Stimulated activated CD4-positive, alpha-beta T cell treated with anti-CD3 and anti-CD28 coated beads, Interleukin-15, amount 100 ng/mL, for 1 hour (primary cell): ENCODE measurements around the gene INPP4A.
"Not testable (repeated sequence)": the region's sequence is repeated elsewhere in the genome, so short reads cannot be mapped to it uniquely, and the experiment has no call there.

Source experiments
- DNase-seq, 2 donors: peaks; one replicate each; pipeline ENCODE4 v3.0.0-alpha.2; 2020; ENCODE audit warnings: low read depth in 1 of 2, low spot score in 1 of 2

INPP4A gene

DNA sequence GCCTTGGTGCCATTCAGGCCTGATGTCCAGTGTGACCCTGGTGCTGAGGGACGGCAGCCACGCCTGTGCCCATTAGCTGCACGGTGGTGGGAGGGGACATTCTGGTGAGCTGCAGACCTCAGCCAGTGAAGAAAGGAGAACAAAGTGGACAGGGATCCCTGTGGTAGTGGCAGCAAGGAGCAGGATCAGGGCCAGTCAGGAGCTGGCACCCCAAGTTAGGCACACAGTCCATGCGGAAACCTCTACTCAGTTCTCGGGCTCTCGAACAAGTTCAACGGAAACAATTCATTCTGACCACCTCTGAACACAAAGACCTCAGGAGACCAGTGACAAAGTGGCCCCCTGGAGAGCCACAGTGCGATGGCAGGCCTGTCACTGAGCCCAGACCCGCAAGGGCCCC lies 133.6 kb downstream of the INPP4A start:
- no peak for DNase-seq

DNA sequence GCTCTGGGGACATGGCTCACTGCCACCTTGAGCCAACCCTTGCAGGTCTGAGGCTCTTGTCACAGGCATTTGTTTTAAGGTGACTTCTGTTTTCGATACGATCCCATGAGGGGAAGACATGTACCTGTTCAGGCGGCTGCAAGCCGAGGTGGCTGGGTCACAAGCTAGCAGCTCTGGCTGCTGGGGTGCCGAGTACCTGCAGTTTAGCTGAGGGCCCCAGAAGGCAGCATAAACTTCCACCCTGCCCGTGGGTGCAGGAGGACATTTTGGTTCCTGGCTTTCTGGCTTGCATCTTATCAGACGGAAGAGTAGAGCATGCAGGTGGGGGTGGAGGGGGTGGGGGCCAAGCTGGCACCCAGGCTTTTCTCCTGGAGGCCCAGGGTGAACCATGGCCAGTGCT lies 135.3 kb downstream of the INPP4A start:
- DNase-seq = no peak

DNA sequence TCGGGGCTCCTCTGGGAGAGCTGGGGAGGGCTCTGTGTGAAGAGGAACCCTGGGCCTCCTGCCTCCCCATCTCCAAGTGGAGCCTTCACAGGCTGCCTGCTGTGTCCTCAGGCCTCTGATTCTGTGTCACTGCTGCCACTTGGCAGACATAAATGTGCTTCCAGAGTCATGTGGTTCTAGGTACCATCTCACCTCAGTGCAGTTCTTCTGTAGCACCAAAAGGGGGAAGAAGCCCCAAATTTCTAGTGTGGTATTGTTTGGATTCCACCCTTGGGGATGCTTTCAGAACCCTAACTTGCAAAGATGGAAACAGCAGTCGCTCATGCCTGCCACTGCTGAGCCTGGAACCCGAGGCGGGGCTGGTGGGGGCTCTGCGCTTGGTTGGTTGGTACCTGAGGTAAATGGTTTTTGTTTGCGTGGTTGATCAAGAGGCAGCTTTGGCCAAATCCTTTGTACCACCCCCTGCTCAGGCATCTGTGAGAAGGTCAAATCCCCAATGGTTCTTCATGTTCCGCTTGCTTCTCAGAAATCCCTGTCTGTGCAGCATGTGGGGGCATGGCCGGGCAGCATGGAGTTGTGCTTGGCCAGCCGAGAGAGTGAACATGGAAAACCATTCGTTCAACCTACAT lies 136.1 kb downstream of the INPP4A start:
- no peak for DNase-seq

DNA sequence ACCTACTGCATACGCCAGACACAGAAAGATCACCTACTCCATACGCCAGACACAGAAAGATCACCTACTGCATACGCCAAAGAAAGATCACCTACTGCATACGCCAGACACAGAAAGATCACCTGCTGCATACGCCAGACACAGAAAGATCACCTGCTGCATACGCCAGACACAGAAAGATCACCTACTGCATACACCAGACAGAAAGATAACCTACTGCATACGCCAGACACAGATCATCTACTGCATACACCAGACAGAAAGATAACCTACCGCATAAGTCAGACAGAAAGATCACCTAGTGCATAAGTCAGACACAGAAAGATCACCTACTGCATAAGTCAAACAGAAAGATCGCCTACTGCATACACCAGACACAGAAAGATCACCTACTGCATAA lies 137.9 kb downstream of the INPP4A start:
- no peak for DNase-seq

DNA sequence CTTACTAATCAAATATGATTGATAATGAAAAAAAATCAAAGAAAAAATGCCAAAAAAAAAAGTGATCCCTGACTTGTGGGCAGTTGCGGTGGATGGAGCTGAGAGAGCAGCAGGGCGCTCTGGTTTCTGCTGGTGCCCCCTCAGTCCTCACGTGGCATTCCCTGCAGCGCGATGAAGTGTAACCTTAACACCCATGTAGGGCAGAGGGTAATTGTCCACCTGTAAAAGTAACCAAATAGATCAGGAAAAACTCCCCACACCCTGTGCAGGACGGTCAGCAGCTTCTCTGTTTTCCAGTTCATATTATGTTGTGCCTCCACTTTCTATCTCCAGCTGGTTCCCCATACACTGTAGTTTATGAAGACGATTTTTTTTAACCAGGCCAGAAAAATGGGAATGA lies 138.6 kb downstream of the INPP4A start:
- no peak for DNase-seq

DNA sequence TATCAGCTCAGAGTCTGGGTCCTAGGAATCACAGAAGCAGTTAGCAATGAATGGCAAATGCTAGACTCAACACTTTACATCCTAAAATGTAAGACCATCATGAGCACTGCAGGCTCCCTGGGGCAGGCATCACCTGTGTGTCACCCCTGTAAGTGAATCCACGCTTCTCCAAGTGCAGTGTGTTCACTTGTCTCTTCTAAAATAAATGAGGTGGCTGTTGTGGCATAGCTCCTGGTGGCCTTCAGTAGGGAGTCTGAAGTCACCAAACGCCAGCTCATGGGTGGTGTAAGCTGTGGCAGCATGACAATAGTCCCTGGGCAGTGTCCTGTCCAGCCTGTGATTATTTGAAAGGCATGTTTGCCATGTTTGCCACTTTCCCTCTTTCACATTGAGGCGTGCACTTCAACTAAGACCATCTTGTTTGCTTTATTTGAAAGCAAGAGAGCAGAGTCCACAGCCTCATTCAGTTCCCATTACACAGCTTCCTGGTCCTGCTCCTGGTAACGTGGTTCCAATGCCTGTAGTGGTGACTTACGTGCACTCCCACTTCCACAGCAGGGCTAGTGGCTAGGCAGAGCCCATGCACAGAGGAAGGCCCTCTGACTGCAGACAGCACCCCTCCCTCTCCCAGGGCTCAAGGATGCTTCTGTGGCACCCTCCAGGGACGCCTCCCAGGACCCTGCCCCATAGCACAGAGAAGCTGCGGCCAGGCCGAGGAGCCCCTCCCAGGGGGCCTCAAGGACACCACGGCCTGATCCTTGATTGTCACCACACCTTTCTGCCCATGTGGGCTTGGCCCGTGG lies 139.4 kb downstream of the INPP4A start:
- DNase-seq = no peak

DNA sequence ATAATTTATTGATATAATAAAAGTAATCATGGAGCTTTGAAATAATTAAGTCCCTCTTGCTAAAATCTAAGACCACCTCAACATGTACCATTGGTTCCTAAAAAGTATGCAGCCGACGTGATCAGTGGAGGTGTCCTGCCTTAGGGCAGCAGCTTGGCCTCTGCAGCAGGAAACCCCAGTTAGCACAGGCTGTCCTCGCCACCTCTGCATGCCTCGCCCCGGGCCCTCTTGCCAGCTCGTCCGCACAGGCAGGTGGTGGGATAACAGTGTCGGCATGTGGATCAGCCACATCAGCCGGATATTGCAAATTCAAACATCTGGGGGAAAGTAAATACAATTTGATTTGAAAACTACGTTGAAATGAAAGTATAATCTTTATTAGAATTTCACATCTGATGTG lies 140.7 kb downstream of the INPP4A start:
- no peak for DNase-seq

DNA sequence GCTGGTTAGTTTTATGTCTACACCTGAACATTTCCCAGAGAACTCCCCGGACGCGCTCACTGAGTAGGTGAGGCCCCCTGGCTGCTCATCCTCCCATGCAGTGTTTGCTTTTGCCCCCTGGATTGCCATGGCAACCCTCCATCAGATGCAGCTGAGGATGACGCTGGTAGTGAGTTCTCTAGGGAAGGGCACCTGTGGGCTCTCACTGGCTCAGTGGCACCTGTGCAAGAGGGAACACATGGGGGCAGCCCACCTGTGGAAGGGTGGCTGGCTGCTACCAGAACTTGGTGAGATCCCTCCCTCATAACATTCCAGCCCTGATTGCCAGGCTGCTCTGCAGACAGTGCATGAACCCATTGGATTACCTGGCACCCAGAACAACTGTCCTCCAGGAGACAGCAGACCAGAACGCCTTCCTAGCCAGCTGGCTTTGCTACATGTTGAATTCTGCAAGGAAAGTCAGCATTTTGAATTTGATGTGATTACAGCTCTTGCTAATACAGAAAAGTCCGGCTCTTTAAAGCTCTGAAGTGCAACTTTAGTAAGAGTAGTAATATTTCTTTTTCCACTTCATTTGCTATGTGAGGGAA lies 142.0 kb downstream of the INPP4A start:
- no peak for DNase-seq

DNA sequence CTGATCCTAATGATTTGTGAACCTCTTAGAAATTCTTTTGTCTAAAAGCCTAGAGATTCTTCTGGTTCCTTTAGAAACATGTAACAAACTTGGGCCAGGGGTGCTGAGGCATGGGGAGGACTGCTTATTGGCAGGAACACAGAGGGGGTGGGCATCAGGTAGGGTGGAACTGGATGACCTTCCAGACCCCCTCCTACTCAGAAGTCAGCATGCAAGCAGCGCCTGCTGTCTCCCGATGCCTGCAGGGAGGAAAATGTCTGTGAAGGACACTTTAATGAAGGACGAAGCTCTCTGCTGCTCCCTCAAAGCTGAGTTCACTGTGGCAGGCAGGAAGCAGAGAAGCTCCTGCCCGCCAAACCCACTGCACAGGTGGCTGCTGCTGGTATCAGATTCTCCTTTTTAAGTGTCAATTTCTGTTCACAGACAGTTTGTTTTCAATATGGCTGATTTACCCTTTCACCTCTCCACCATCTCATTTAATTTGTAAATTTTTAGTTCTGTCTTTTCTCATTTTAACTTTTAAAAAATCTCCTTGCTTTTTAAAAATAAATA lies 144.3 kb downstream of the INPP4A start:
- DNase-seq = no peak

DNA sequence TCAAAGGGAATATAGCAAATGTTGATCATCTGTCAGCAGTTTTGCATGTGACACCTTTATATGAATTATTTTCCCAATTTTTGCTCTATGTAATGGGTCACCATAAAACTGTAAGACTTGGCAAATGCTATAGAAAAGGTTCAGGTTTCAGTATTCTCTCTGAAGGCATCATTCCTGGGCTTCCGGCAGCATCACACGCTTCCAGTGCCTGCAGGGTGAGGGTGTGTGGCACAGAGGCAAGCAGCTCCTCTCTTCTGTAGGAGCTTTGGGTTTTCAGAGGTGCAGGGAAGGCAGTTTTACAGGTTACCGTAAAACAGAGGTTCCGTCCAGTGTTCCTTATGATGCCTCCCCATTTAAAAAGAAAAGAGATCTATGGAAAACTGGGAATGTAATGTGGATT lies 144.8 kb downstream of the INPP4A start:
- no peak for DNase-seq

DNA sequence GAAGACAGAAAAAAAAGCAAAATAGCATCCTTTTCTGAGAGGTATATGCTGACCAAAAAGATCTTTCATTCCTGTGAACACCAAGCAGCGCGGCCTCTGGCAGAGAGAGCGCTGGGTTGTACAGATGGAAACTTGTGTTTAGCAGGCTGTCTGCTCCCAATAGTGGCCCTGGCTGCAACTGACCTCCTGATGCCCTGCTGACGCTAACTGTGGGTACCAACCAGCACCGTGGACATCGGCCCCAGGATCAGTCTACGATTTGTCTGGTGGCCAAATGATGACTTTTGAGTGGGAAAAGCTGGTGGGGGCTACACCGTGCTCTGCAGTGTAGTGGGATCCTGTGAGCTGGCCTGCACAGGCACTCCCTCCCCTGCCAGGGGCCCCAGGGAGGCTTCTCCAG lies 147.9 kb downstream of the INPP4A start:
- DNase-seq = no peak

DNA sequence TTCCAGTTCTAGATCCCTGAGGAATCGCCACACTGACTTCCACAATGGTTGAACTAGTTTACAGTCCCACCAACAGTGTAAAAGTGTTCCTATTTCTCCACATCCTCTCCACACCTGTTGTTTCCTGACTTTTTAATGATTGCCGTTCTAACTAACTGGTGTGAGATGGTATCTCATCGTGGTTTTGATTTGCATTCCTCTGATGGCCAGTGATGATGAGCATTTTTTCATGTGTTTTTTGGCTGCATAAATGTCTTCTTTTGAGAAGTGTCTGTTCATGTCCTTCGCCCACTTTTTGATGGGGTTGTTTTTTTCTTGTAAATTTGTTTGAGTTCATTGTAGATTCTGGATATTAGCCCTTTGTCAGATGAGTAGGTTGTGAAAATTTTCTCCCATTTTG lies 150.0 kb downstream of the INPP4A start:
- not testable (repeated sequence) for DNase-seq

DNA sequence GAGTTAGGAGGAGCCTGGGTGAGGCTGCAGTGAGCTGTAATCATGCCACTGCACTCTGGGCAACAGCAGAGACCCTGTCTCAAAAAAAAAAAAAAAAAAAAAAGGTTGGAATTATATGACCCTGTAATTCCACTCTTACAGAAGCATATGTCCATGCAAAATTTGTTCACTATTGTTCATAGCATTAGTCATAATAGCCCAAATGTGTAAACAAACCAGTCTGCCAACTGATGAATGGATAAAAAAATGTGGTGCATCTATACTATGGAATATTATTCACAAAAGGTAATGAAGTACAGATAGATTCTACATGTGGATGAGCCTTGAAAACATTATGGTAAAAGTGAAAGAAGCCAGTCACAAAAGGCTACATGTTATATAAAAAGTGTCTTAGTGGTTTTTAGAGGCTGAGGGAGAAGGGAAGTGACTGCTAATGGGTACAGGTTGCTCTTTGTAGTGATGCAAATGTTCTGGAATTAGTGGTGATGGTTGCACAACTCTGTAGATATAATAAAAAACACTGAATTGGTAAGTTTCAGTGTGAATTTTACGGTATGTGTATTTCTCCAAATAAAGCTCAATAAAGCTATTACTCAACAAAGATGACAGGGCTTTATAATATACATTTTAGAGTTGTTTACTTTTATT lies 154.2 kb downstream of the INPP4A start:
- no peak for DNase-seq

DNA sequence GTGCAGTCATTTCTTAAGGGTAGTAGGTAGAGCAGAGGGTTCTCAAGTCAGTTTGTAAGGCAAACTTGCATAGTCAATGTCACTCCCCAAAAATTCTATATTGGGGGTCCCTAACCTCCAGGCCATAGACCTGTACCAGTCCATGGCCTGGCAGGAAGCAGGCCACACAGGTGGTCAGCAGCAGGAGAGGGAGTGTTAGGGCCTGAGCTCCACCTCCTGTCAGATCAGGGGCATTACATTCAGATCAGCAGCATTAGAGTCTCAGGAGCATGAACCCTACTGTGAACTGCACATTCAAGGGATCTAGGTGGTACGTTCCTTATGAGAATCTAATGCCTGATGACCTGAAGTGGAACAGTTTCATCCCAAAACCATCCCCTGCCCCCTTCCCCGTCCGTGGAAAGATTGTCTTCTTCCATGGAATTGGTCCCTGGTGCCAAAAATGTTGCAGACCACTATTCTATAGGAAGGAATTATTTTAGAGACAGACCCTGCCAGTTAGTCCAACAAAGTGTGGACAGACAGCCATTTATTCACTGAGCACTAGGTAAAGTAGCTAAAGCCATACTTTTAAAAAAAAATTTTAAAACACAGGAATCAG lies 157.0 kb downstream of the INPP4A start:
- no peak for DNase-seq

DNA sequence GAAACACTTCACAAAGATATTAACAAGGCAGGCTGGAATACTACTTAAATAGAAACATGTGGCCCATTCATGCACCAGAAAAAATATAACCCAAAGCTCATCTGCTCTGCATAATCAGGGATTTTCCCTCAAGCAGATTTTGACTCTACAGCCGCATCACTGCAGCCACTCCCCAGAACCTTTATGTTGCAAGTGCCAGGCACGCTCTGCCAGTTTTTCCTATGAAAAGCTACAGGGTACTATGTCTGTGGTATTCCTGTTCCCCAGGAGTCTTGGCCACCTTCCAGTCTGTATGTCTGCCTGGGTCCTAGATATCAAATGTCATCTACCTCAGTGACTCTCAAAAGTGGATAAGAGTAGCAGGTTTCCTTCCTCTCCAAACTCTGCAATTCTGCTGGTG lies 159.9 kb downstream of the INPP4A start:
- DNase-seq = no peak

DNA sequence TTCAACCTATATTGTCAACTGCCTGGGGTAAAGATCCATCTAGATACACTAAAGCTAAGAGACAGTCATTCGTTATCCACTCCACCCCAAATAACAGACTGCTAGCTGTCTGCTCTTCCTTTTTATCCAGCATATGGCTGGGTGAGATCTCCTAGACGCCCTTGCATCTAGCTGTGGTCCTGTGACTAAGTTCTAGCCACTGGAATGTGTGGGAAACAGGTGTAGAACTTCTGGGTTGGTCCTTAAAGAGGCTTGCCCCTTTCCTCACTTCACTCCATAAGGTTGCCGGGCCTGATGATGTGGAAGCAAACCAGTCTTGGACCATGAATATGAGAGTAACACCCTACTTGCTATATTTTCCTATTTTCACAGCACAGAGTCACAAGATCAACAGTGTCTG lies 160.4 kb downstream of the INPP4A start:
- DNase-seq = no peak

DNA sequence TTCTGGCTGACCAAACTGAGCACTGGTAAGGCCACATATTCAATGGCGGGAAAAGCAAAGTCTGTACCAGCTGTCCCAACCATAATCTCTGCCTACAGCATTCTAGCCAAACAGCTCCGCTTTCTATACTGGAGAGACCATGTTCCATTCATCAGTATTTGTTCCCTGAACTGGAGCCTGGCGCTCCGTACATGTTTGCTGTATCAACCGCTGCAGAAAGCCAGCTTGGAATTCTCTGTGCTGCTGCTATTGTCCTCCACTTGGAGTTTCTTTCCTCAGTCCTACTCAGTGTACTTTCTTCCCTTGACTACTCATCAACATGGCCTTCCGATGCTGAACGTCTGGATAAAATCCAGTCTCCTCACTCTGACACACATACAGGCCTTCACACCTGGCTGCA lies 161.8 kb downstream of the INPP4A start:
- DNase-seq = no peak

DNA sequence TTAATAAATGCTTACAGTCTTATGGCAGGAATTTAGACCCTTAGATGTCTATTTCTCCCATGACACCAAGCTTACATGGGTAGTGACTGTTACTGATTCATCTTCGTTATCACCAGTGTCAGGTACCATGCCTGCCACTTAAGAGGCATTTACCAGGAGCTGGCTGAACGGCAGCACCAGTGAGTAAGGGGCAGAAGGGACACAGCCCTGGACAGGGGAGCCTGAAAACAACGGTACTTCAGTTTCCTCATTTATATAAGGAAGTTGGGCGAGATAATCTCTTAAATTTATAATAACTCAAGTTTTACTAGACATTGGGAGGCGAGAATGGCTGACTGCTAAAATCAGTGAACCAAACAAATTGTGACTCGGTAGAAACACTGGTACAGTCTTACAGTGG lies 162.4 kb downstream of the INPP4A start:
- no peak for DNase-seq

DNA sequence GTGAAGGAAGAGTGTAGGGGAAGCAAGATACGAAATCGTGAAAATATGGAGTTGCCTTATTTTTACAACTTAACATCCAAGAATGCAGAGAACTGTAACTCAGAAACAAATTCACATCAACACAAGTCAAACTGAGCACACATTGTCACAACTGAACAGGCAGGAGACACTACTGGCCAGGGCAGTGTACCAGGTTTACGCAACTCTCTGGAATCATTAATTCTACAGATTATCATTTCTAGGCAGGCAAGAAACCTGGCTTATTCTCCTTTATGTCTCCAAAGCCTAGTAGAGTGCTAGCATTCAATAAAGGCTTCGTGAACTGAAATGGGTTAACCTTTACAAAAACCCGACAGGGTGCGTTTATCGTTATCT lies 163.1 kb downstream of the INPP4A start:
- DNase-seq = no peak

DNA sequence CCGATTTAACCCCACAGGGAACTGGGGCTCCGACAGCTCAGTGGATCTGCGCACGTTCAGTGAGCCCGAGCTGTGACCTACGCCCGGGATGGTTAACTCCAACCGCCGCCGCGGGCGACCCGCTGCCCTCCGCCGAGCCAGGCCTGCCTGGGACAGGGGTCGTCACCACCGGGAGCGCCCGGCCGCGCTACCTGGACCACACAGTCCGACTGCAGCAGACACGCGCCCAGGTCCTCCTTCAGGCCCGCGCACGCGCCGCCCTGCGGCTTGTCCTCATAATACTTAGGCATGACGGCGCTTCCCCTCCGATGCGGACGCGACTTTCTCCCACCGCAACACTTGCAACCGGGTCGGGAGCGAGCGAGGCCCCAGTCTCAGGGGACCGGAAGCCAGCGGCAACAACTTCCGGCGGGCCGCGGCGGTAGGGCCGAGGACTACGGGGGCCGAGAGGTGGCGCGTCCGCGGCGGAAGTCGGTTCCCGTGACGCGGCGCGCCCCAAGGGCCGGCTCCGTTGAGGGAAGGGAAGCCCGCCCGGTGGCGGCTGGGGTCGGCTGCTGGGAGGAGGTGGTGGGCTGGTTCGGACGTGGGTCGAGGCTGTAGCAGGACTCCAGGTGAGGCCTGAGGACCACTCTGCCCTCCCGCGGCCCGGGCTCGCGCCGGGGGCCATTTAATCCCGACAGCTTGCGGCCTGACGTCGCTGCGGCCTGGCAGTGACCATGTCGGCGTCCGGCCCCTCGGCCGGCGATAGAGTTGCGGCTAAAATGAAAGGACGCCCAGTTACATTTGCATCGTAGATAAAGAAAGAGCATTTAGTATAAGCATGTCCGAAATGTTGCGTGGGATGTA lies 163.7 kb downstream of the INPP4A start, which contains the start of the genes COA5 and UNC50:
Gene COA5 (minus strand): TSS at position 397 of the 846 bp plus-strand sequence. CDS start 107 bp downstream, at position 290.
Gene UNC50 (plus strand): TSS at position 474 of the 846 bp plus-strand sequence. CDS start 1,171 bp downstream, outside the sequence.
- peak; percentile 80 to 87 for DNase-seq
